Progenitor cell of endocrine pancreas (in vitro differentiated cells): ENCODE measurements around the gene EYS. TPM values are rescaled to one million over a fixed set of nuclear protein-coding genes. Genes with fewer than 3 reads are reported as not detected.

Experiments
- DNase-seq: peaks from one replicate; pipeline ENCODE4 v3.0.0; 2021; ENCODE audit warnings: low spot score; ENCODE audit not compliant: unreplicated experiment
- H3K27ac Mint-ChIP-seq: 2 replicates; pipeline ENCODE4 v1.8.0; 2021; ENCODE audit warnings: mild to moderate bottlenecking, moderate library complexity, mixed read lengths
- H3K27me3 Mint-ChIP-seq: 2 replicates; pipeline ENCODE4 v1.8.0; 2021; ENCODE audit warnings: mixed read lengths
- H3K36me3 Mint-ChIP-seq: 2 replicates; pipeline ENCODE4 v1.8.0; 2022; ENCODE audit warnings: mixed read lengths; ENCODE audit not compliant: insufficient read depth
- H3K4me1 Mint-ChIP-seq: 2 replicates; pipeline ENCODE4 v1.8.0; 2021; ENCODE audit warnings: low read depth, mixed read lengths
- H3K4me3 Mint-ChIP-seq: 2 replicates; pipeline ENCODE4 v1.8.0; 2021; ENCODE audit warnings: low read depth, mild to moderate bottlenecking, moderate library complexity, mixed read lengths
- H3K9me3 Mint-ChIP-seq: 2 replicates; pipeline ENCODE4 v1.8.0; 2021; ENCODE audit warnings: low read depth, mixed read lengths
- CTCF ChIP-seq: fragments of 200-600 bp; sonication (generic); IDR thresholded peaks from one replicate; pipeline ENCODE4 v1.5.0; 2021; ENCODE audit warnings: antibody characterized with exemption, mild to moderate bottlenecking; ENCODE audit not compliant: unreplicated experiment
- total RNA-seq: library from RNA; stranded (reverse); gene quantifications from 2 replicates; pipeline ENCODE4 v1.2.1, GENCODE V29; 2021

EYS gene
- total RNA-seq, 1 donor from 2014 or later, result 0.46 TPM

- no peaks in the 10 kb centered on the region for H3K9me3 Mint-ChIP-seq
- no peak for TF ChIP-seq CTCF
- no peak for DNase-seq
- H3K4me3 Mint-ChIP-seq, result no peak overlapping the region
- H3K27ac Mint-ChIP-seq, result no peak overlapping the region
- no peaks in the 10 kb centered on the region for H3K36me3 Mint-ChIP-seq
- H3K27me3 Mint-ChIP-seq, result no peaks in the 10 kb centered on the region
- H3K4me1 Mint-ChIP-seq, result peaks cover 15% of the 10 kb centered on the region
Observed at GRCh38 chr6:63807056-63807455, 1900.0 kb downstream of the EYS start.

DNA sequence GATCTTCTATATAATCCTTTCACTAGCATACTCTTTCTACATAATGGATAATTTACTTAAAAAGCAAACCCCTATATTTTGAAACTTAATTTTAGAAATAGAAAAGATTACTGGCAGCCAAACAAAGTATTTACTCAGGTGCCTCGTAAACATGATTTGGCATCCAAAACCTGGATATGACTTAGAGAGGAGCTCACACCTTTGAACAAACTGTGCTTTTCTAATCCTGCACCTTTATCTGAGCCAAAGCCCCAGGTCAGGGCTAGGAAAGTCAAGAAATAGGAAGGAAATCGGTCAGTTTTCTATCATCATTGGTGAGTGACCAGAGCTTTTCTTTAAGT is 1900.5 kb downstream of the EYS start:
- no peak overlapping the region for H3K4me3 Mint-ChIP-seq
- DNase-seq, result no peak
- no peak overlapping the region for H3K27ac Mint-ChIP-seq
- TF ChIP-seq CTCF, result no peak
- H3K36me3 Mint-ChIP-seq, result no peaks in the 10 kb centered on the region
- H3K27me3 Mint-ChIP-seq, result no peaks in the 10 kb centered on the region
- no peaks in the 10 kb centered on the region for H3K9me3 Mint-ChIP-seq
- peaks cover 15% of the 10 kb centered on the region for H3K4me1 Mint-ChIP-seq

- Mint-ChIP-seq H3K27ac (peak overlapping the region; percentile 1), H3K9me3 (no peaks in the 10 kb centered on the region), H3K36me3 (no peaks in the 10 kb centered on the region), H3K4me1 (peaks cover 15% of the 10 kb centered on the region), H3K4me3 (no peak overlapping the region), H3K27me3 (peaks cover 4% of the 10 kb centered on the region)
- TF ChIP-seq CTCF, result no peak
- no peak for DNase-seq
Observed at GRCh38 chr6:63805808-63806572, 1901.0 kb downstream of the EYS start.

GRCh38 chr6:63805345-63805744 is 1901.7 kb downstream of the EYS start:
- Mint-ChIP-seq H3K27me3 (peaks cover 5% of the 10 kb centered on the region), H3K4me3 (no peak overlapping the region), H3K27ac (no peak overlapping the region), H3K9me3 (no peaks in the 10 kb centered on the region), H3K36me3 (no peaks in the 10 kb centered on the region), H3K4me1 (peaks cover 15% of the 10 kb centered on the region)
- TF ChIP-seq CTCF, result no peak
- DNase-seq, result no peak

DNA sequence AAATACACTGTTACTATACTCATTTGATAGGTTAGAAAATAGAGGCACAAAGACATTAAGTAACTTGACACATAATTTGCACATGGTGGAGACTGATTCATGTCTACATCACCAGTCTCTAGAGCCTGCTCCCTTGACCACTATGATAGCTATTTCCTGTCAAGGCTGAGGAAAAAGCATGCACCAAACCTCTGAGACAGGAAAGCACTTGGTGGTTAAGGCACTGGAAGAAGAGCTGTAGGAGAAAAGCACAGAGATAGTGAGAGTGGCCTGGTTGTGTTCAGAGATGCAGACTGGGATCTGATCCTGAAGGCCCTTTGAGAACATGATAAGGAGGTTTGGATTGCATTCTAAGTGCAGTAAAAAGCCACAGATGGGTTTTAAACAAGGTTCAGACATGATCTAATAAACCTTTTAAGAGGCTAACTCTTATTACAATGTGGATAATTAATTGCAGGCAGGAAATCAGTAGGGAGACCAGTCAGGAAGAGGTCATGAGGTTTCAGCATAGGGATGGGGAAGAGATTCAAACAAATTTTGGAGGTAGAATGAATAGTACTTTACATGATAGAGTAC is 1902.6 kb downstream of the EYS start:
- Mint-ChIP-seq H3K36me3 (no peaks in the 10 kb centered on the region), H3K4me3 (no peak overlapping the region), H3K9me3 (no peaks in the 10 kb centered on the region), H3K27ac (no peak overlapping the region), H3K4me1 (peaks cover 16% of the 10 kb centered on the region), H3K27me3 (peaks cover 5% of the 10 kb centered on the region)
- no peak for DNase-seq
- no peak for TF ChIP-seq CTCF
